HepG2 (cell line): ENCODE data around the gene KCNMA1. TPM values are rescaled to one million over a fixed set of nuclear protein-coding genes. Genes with fewer than 3 reads are reported as not detected.

Source experiments
- ATAC-seq: fragments of 200-7000 bp; cut with Tn5 transposase; 3 replicates; pipeline ENCODE4 v1.9.1; 2020; ENCODE audit warnings: mild to moderate bottlenecking, moderate library complexity
- BruUV-seq: library from RNA; stranded (reverse); fragments of 400-500 nt; replicated peaks from 2 replicates; lab custom pipeline; 2021; lab: Mats Ljungman, UMichigan
- CTCF ChIA-PET: fragments of 300-600 bp; formaldehyde crosslinking; extraction: SDS; loops from one replicate; lab custom pipeline; 2021; ENCODE audit warnings: low total read pairs, inconsistent platforms, low intra/inter-chr PET ratio; lab: Yijun Ruan, JAX
- POLR2A ChIA-PET: fragments of 350-600 bp; sonication (Branson Sonifier 250); formaldehyde crosslinking; loops from one replicate; lab custom pipeline; 2020; ENCODE audit warnings: antibody characterized with exemption, inconsistent platforms; lab: Yijun Ruan, JAX
- DNase-seq: peaks from one replicate; pipeline ENCODE4 v3.0.0-alpha.2; 2015; ENCODE audit warnings: low spot score
- FAIRE-seq: peaks from 3 replicates; lab custom pipeline; 2011; peaks lifted over from hg19 to GRCh38; lab: Jason Lieb, UNC
- H2AFZ ChIP-seq: one replicate; pipeline ENCODE4 v1.6.1; 2011; ENCODE audit warnings: low read length, inconsistent platforms
- H3K27ac ChIP-seq: fragments of 300-600 bp; 3 replicates; pipeline ENCODE4 v1.8.0; 2011; ENCODE audit warnings: mixed run types, mild to moderate bottlenecking, mixed read lengths, low read length, inconsistent platforms; ENCODE audit not compliant: insufficient read depth; ENCODE audit errors: extremely low read length
- H3K27me3 ChIP-seq, 2 experiments: fragments of 200-600 bp in 1 of 2; 2 replicates in 1 of 2; 3 replicates in 1 of 2; pipeline versions ENCODE4 v1.6.0 to v1.8.0; 2011; ENCODE audit warnings: low read length in 2 of 2, mild to moderate bottlenecking in 2 of 2, moderate library complexity in 2 of 2, inconsistent platforms in 1 of 2; ENCODE audit not compliant: insufficient read depth in 2 of 2, control insufficient read depth in 1 of 2
- H3K36me3 ChIP-seq, 2 experiments: fragments of 200-600 bp in 1 of 2; replicated peaks in 1 of 2; 2 replicates in 1 of 2; 3 replicates in 1 of 2; pipeline versions ENCODE4 v1.5.1 to v1.8.0; 2011; ENCODE audit warnings: low read length in 2 of 2, inconsistent platforms in 1 of 2; ENCODE audit not compliant: insufficient read depth in 2 of 2, control insufficient read depth in 1 of 2
- H3K4me1 ChIP-seq: 2 replicates; pipeline ENCODE4 v1.5.1; 2012; ENCODE audit warnings: low read length, inconsistent platforms; ENCODE audit not compliant: insufficient read depth
- H3K4me2 ChIP-seq: 2 replicates; pipeline ENCODE4 v1.6.0; 2011; ENCODE audit warnings: low read depth, low read length, inconsistent platforms
- H3K4me3 ChIP-seq, 3 experiments: fragments of 200-600 bp in 1 of 3; sonication (generic), shearing (Covaris generic) in 1 of 3; replicated peaks in 1 of 3; 2 replicates each; pipeline ENCODE4 v1.5.1; 2011 to 2016; ENCODE audit warnings: low read length in 3 of 3, inconsistent platforms in 2 of 3, low read depth in 2 of 3, mild to moderate bottlenecking in 2 of 3, control low read depth in 1 of 3, mixed read lengths in 1 of 3; ENCODE audit not compliant: insufficient read depth in 1 of 3
- H3K79me2 ChIP-seq: one replicate; pipeline ENCODE4 v1.6.1; 2011; ENCODE audit warnings: low read length, inconsistent platforms; ENCODE audit not compliant: insufficient read depth
- H3K9ac ChIP-seq: 2 replicates; pipeline ENCODE4 v1.6.0; 2011; ENCODE audit warnings: mild to moderate bottlenecking, low read depth, low read length, inconsistent platforms; ENCODE audit not compliant: insufficient read depth
- H3K9me3 ChIP-seq: 2 replicates; pipeline ENCODE4 v1.5.1; 2012; ENCODE audit warnings: mild to moderate bottlenecking, low read length
- H4K20me1 ChIP-seq: 2 replicates; pipeline ENCODE4 v1.6.0; 2011; ENCODE audit warnings: inconsistent platforms, mild to moderate bottlenecking, low read length, moderate library complexity; ENCODE audit not compliant: insufficient read depth
- GABPB1 ChIP-seq: IDR thresholded peaks from 2 replicates; pipeline ENCODE4 v1.6.1; 2016; ENCODE audit warnings: mild to moderate bottlenecking, missing genetic modification reagents, moderate library complexity, missing compliant biosample characterization
- REL ChIP-seq: sonication (generic); formaldehyde crosslinking; conservative IDR thresholded peaks from 2 replicates; pipeline ENCODE4 v1.8.0; 2022; ENCODE audit warnings: mild to moderate bottlenecking, missing genetic modification reagents, moderate library complexity
- ZFYVE20 ChIP-seq: sonication (generic); formaldehyde crosslinking; IDR thresholded peaks from 2 replicates; pipeline ENCODE4 v1.8.0; 2023; ENCODE audit warnings: low read depth, mild to moderate bottlenecking, moderate library complexity, missing genetic modification reagents, borderline replicate concordance
- ZNF33A ChIP-seq: sonication (generic); formaldehyde crosslinking; IDR thresholded peaks from 2 replicates; pipeline ENCODE4 v1.5.1; 2020; ENCODE audit warnings: missing genetic modification reagents, mild to moderate bottlenecking, moderate library complexity, borderline replicate concordance
- ZNF468 ChIP-seq: sonication (generic); formaldehyde crosslinking; IDR thresholded peaks from 2 replicates; pipeline ENCODE4 v1.8.0; 2022; ENCODE audit warnings: mild to moderate bottlenecking, moderate library complexity, missing genetic modification reagents
- ZNF788 ChIP-seq: sonication (generic); formaldehyde crosslinking; IDR thresholded peaks from 2 replicates; pipeline ENCODE4 v1.5.0; 2020; ENCODE audit warnings: mild to moderate bottlenecking, missing genetic modification reagents, borderline replicate concordance
- WGBS: methylation state at CpG from one replicate; pipeline ENCODE4 v1.1.6; 2017; ENCODE audit warnings: low lambda C conversion rate; 5-methylcytosine and 5-hydroxymethylcytosine counted together
- in situ Hi-C: cut with HindIII; loops from 2 replicates; pipeline ENCODE4 v1.10.0; 2017; ENCODE audit warnings: low pct_unique_long_range_greater_than_20kb; ENCODE audit not compliant: extremely low pct_ligation_motif_present
- intact Hi-C: fragments of 100-400 bp; cut with micrococcal nuclease; formaldehyde crosslinking; loops from one replicate; pipeline ENCODE4 v1.10.0; 2022; ENCODE audit not compliant: unreplicated experiment
- polyA plus RNA-seq, 8 experiments: library from polyadenylated mRNA; depleted of rRNA in 3 of 8; stranded (reverse) in 7 of 8; unstranded in 1 of 8; fragments of >200 nt; fragmentation: Illumina TruSeq in 4 of 8; extraction: Trizol in 4 of 8; gene quantifications; 2 replicates each; pipeline versions ENCODE4 v1.2.1 to v1.2.3, GENCODE V29; 2011 to 2016; ENCODE audit warnings: low read depth in 4 of 8, missing spikeins in 1 of 8, mixed read lengths in 1 of 8; ENCODE audit not compliant: insufficient read depth in 1 of 8
- total RNA-seq, 5 experiments: library from RNA; depleted of rRNA; stranded (reverse); fragments of >200 nt; fragmentation: Illumina TruSeq; extraction: Trizol; gene quantifications; 2 replicates each; pipeline ENCODE4 v1.2.3, GENCODE V29; 2016; ENCODE audit warnings: low read depth in 1 of 5
- TF ChIP-seq, protein P1 (sequence below): sonication (generic); formaldehyde crosslinking; IDR thresholded peaks from 2 replicates; pipeline ENCODE4 v1.9.0; 2021; ENCODE audit warnings: missing genetic modification reagents, borderline replicate concordance

Gene KCNMA1
- total and polyA plus RNA-seq, 2 of the 13 experiments (the other 11 are each of a cell fraction or from before 2014, with no cell fraction given): 0.02 TPM; not detected in 1

DNA sequence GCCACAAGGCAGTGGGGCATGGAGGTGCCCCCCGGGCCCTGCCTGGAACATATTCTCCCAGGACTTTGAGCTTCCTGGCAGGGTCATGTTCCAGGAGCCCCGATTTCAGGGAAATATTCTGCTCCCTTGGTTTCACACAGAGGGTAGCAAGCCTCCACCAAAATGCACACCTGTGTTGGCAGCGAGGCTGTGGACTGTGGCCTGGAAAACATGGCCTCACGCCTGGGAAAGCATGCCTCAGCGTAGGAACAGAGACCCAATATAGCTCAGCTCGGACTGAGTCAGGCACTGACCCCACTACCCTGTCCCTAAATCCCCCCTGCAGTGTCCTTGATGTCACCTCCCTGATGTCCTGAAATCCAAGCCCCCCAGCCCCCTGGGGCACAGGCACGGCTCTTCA is 92.0 kb downstream of the KCNMA1 start:
- no peaks in the 10 kb centered on the region for H3K9me3 ChIP-seq
- DNase-seq (no peak), FAIRE-seq (no peak), ATAC-seq (no peak)
- 18% methylated on average over 4 of the region's 7 CpGs for WGBS
- H4K20me1 ChIP-seq: no peaks in the 10 kb centered on the region
- no peak overlapping the region for H3K4me2 ChIP-seq
- CTCF ChIA-PET: no interaction called here
- no peak overlapping the region for H2AFZ ChIP-seq
- H3K4me3 ChIP-seq: no peak overlapping the region
- no TSS peak for BruUV-seq
- H3K27ac ChIP-seq: no peak overlapping the region
- H3K79me2 ChIP-seq: no peaks in the 10 kb centered on the region
- TF ChIP-seq ZNF468 (no peak), ZFYVE20 (CRISPR knock-in tag) (no peak), ZNF788 (CRISPR knock-in tag) (no peak), REL (no peak), ZNF33A (no peak), GABPB1 (CRISPR knock-in tag) (no peak)
- TF ChIP-seq, protein P1, sequence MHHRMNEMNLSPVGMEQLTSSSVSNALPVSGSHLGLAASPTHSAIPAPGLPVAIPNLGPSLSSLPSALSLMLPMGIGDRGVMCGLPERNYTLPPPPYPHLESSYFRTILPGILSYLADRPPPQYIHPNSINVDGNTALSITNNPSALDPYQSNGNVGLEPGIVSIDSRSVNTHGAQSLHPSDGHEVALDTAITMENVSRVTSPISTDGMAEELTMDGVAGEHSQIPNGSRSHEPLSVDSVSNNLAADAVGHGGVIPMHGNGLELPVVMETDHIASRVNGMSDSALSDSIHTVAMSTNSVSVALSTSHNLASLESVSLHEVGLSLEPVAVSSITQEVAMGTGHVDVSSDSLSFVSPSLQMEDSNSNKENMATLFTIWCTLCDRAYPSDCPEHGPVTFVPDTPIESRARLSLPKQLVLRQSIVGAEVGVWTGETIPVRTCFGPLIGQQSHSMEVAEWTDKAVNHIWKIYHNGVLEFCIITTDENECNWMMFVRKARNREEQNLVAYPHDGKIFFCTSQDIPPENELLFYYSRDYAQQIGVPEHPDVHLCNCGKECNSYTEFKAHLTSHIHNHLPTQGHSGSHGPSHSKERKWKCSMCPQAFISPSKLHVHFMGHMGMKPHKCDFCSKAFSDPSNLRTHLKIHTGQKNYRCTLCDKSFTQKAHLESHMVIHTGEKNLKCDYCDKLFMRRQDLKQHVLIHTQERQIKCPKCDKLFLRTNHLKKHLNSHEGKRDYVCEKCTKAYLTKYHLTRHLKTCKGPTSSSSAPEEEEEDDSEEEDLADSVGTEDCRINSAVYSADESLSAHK (CRISPR knock-in tag): no peak
- intact Hi-C loops: no loop called here
- H3K36me3 ChIP-seq: no peaks in the 10 kb centered on the region
- no peaks in the 10 kb centered on the region for H3K4me1 ChIP-seq
- in situ Hi-C loops: no loop called here
- no peak overlapping the region for H3K9ac ChIP-seq
- POLR2A ChIA-PET: no interaction called here
- no peaks in the 10 kb centered on the region; a peak in 1 of 5 replicates for H3K27me3 ChIP-seq
